Measurements from ENCODE around the gene SLC2A4. TPM values are rescaled to one million over a fixed set of nuclear protein-coding genes. Genes with fewer than 3 reads are reported as not detected.

SLC2A4 gene
- total and polyA plus RNA-seq, 2 of the 4 experiments (the other 2 are of a cell fraction): 0.07 TPM; not detected in 1

GRCh38 chr17:7242717-7243452 lies 38.6 kb upstream of the SLC2A4 start:
- dilution Hi-C loops (cut with HindIII; ENCODE audit: low sequenced_read_pairs, unreplicated experiment): no loop called here
- Histone ChIP-seq H4K20me1 (ENCODE audit: insufficient read depth, low read length) (peaks cover 7% of the 10 kb centered on the region; the same call in 1 of the 2 replicates), H4K5ac (ENCODE audit: low read depth, low read length) (peak overlapping the region; percentile 98), H2AK9ac (replicated peaks; ENCODE audit: low read depth, low read length, poor library complexity) (peak overlapping the region; percentile 92), H3K4me2 (ENCODE audit: low read depth, low read length) (peak overlapping the region; percentile 95), H3K18ac (ENCODE audit: low read depth, low read length) (peak overlapping the region; percentile 99), H2AK5ac (ENCODE audit: low read depth, low read length) (peak overlapping the region; percentile 77), H2BK15ac (ENCODE audit: low read depth, low read length) (peak overlapping the region; percentile 93; the same call in 1 of the 3 replicates), H3K23ac (ENCODE audit: low read depth, low read length) (peak overlapping the region; percentile 99), H3K4ac (ENCODE audit: low read depth, low read length) (peak overlapping the region; percentile 99), H3K4me1 (ENCODE audit: control insufficient read depth, insufficient read depth, low read length) (peaks cover 8% of the 10 kb centered on the region), H3K79me1 (ENCODE audit: low read depth in 1 of 2, low read length in 2 of 2) (peaks cover 13 to 49% of the 10 kb centered on the region in 2 experiments), H3K14ac (replicated peaks; ENCODE audit: low read depth, low read length) (peak overlapping the region; percentile 100), H3K9me1 (ENCODE audit: insufficient read depth, low read length) (no peaks in the 10 kb centered on the region), H2BK20ac (ENCODE audit: low read depth, low read length) (peak overlapping the region; percentile 75), H3K56ac (ENCODE audit: extremely low read depth, insufficient read depth, low read length) (peak overlapping the region; percentile 99), H3K36me3 (ENCODE audit: control insufficient read depth, insufficient read depth, low read length) (peaks cover 28% of the 10 kb centered on the region), H3K4me3 (ENCODE audit: insufficient read depth, low read depth, low read length) (peak overlapping the region; percentile 90), H2BK120ac (ENCODE audit: low read depth, low read length) (peak overlapping the region; percentile 97), H2AFZ (replicated peaks; ENCODE audit: low read length, poor library complexity) (peak overlapping the region; percentile 90), H3K9me3 (ENCODE audit: control insufficient read depth, insufficient read depth, low read length) (no peaks in the 10 kb centered on the region), H4K8ac (ENCODE audit: low read depth in 2 of 2, low read length in 2 of 2) (peak overlapping the region; percentile 80 to 100), H3K27me3 (ENCODE audit: control insufficient read depth, insufficient read depth, low read length) (no peaks in the 10 kb centered on the region), H3K9ac (ENCODE audit: low read depth, low read length) (peak overlapping the region; percentile 92), H3K27ac (ENCODE audit: insufficient read depth, low read length) (peak overlapping the region; percentile 90), H2BK5ac (ENCODE audit: low read depth, low read length, poor library complexity, severe bottlenecking) (peak overlapping the region; percentile 98), H4K91ac (ENCODE audit: insufficient read depth, low read depth, low read length) (peak overlapping the region; percentile 98)
- POLR2A ChIA-PET (ENCODE audit: unreplicated experiment): interaction anchor here (1.1 to 1.4 kb wide), 2 partner anchors 9 to 22 kb away, joined by 3 to 4 read pairs; partner anchors contain the start of gene CTDNEP1
- TF ChIP-seq MAZ (IDR thresholded peaks at IDR 0.05; ENCODE audit: borderline replicate concordance, low read depth, low read length) (peak; percentile 89), POLR2A (IDR thresholded peaks at IDR 0.05; ENCODE audit: low read depth, low read length) (no peak), FOS (IDR thresholded peaks at IDR 0.05; ENCODE audit: low read depth, low read length) (peak; percentile 34; the same call in 1 of the 2 replicates), BHLHE40 (IDR thresholded peaks at IDR 0.05; ENCODE audit: low read depth, low read length) (peak; percentile 92), SMC3 (IDR thresholded peaks at IDR 0.05; ENCODE audit: low read depth, low read length) (no peak), RFX5 (IDR thresholded peaks at IDR 0.05; ENCODE audit: low read depth, low read length) (no peak), MXI1 (IDR thresholded peaks at IDR 0.05; ENCODE audit: borderline replicate concordance, low read depth, low read length) (peak; percentile 82; the same call in 1 of the 2 replicates), USF2 (IDR thresholded peaks at IDR 0.05; ENCODE audit: low read depth, low read length) (peak; percentile 99)
- ATAC-seq (ENCODE audit: low read depth) (peak; percentile 15), DNase-seq (peak; percentile 95)
- no TSS peak for BruUV-seq (replicated peaks)
- CTCF ChIA-PET: no interaction called here
- intact Hi-C loops (cut with micrococcal nuclease): no loop called here
- in situ Hi-C loops (cut with MboI; ENCODE audit: low sequenced_read_pairs): loop anchor here (25.0 kb wide), 1 partner anchor 919 kb away; the partner anchor contains the start of genes PER1 and VAMP2
- WGBS, 2 experiments (ENCODE audit: extremely low coverage in 2 of 2, insufficient read length in 1 of 2): 0% methylated on average over 40 of the region's 49 CpGs; no CpG with 5 or more reads in 1 of the 2 experiments

Measured in IMR-90 (cell line).